Lower leg skin (tissue), 4 donors: ENCODE measurements around the gene USP20. TPM values are rescaled to one million over a fixed set of nuclear protein-coding genes. Genes with fewer than 3 reads are reported as not detected.

Source experiments
- DNase-seq, 2 donors: peaks; one replicate each; pipeline ENCODE4 v3.0.0-alpha.2; 2019; ENCODE audit warnings: low spot score in 2 of 2
- H3K4me3 ChIP-seq: fragments of 200-600 bp; sonication (generic); 2 replicates; pipeline ENCODE4 v1.5.1; 2017; ENCODE audit warnings: mild to moderate bottlenecking, low read depth; ENCODE audit not compliant: poor library complexity, severe bottlenecking
- POLR2A ChIP-seq, 2 donors: fragments of 450-650 bp; IDR thresholded peaks; one replicate each; pipeline ENCODE4 v1.6.1; 2016 to 2017; ENCODE audit warnings: antibody characterized with exemption in 2 of 2, mild to moderate bottlenecking in 1 of 2, moderate library complexity in 1 of 2
- WGBS, 2 donors: methylation state at CpG; one replicate each; pipeline ENCODE4 v1.1.5; 2018; 5-methylcytosine and 5-hydroxymethylcytosine counted together
- intact Hi-C: fragments of 100-400 bp; cut with DNase I; formaldehyde crosslinking; loops from one replicate; pipeline ENCODE4 v1.15.0; 2023; ENCODE audit warnings: low total_unique reads
- total RNA-seq, 4 donors: library from RNA; depleted of rRNA; stranded (reverse); fragments of >200 nt; gene quantifications; one replicate each; pipeline ENCODE4 v1.1.0, GENCODE V29; 2016
- TF ChIP-seq, protein P1 (sequence below), 3 donors: fragments of 450-650 bp; IDR thresholded peaks; one replicate each; pipeline ENCODE4 v1.5.1; 2016; ENCODE audit warnings: antibody characterized with exemption in 3 of 3, mild to moderate bottlenecking in 3 of 3, moderate library complexity in 2 of 3

USP20 gene
- total RNA-seq, 4 donors from 2014 or later, result 20.7 to 39.7 (median 36.1) TPM

DNA sequence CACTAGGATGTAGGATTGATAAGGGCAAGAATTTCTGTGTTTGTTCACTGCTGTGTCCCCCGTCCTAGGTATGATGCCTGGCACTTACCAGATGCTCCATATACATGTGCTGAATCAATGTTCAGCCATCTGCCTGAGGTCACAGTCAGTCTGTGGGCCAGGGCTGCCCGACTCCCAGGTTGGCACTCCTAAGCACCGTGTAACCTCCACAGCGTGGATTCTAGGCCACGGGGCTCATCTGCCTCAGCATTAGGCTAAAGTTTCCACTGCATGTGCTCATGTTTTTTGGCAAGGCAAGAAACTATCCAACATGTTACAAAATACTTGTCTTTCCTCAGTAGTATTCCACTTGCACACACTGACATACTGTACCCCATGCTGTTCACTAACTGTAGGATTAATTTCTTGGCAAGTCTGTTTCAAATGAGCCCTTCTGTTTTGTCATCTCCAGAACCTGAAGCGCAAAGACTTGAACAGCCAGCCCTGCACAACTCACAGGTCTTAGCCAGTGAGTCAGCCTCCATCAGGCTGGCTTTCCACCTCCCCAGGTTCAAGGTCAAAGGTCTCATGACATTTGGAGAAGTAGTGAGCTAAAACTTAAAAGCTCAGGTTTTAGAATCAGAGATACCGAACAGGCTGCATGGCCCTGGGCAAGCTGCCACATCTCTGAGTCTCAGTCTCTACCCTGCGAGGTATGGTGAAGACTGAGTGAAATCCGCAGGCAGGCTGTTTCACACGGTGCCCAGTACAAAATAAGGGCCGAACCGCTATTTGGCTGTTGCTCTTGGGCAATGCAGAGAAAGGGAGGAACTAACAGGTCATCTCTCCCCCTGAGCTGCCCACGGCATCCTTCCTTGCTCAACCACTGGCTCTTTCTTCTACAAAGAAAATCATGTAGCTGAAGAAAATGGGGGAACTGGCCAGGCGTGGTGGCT, 18.5 kb upstream of the USP20 start:
- 84 to 93% methylated on average over 14 of the region's 14 CpGs for WGBS, 2 donors
- no peak overlapping the region for H3K4me3 ChIP-seq
- DNase-seq, result no peak
- TF ChIP-seq, protein P1, sequence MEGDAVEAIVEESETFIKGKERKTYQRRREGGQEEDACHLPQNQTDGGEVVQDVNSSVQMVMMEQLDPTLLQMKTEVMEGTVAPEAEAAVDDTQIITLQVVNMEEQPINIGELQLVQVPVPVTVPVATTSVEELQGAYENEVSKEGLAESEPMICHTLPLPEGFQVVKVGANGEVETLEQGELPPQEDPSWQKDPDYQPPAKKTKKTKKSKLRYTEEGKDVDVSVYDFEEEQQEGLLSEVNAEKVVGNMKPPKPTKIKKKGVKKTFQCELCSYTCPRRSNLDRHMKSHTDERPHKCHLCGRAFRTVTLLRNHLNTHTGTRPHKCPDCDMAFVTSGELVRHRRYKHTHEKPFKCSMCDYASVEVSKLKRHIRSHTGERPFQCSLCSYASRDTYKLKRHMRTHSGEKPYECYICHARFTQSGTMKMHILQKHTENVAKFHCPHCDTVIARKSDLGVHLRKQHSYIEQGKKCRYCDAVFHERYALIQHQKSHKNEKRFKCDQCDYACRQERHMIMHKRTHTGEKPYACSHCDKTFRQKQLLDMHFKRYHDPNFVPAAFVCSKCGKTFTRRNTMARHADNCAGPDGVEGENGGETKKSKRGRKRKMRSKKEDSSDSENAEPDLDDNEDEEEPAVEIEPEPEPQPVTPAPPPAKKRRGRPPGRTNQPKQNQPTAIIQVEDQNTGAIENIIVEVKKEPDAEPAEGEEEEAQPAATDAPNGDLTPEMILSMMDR (IDR thresholded peaks at IDR 0.05), result no peak
- no peak for TF ChIP-seq POLR2A (IDR thresholded peaks at IDR 0.05)
- intact Hi-C loops, result no loop called here

DNA sequence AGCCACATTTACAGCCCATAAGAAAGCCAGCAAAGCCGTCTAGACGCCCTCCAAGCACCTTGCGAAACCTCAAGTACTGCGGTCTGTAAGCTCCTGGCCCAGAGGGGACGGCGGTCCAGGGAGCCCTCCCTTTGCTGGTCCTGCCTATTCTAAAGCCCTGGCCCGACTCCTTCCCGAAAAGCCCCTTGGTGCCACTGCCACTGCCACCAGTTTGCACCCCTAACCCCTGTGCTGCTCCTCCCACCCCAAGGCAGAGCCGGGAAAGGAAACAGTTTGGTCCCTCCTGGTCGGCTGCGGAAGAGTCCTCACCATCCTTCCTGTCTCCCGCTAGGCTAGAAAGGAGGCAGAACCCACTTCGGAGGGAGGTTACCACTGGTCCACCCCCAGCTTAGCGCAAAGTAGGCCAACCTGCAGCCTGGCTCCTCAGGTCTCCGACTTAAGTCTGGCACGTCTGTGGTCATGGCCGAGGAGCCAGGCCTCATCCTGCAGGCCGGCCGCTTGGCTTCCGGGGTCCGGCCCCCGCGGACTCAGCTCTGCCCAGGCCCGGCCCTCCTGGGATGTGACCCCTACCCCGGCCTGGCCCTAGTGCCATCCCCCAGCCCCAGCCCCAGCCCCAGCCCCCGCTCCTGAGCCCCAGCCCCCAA, 12.2 kb upstream of the USP20 start:
- 18 to 36% methylated on average over 14 of the region's 26 CpGs for WGBS, 2 donors
- intact Hi-C loops, result no loop called here
- H3K4me3 ChIP-seq, result peak overlapping the region; percentile 16
- no peak for TF ChIP-seq POLR2A (IDR thresholded peaks at IDR 0.05)
- TF ChIP-seq, protein P1 (IDR thresholded peaks at IDR 0.05), result no peak
- no peak for DNase-seq

GRCh38 chr9:129823542-129823934, 11.7 kb upstream of the USP20 start:
- intact Hi-C loops, result no loop called here
- WGBS, 2 donors, result 0% methylated on average over 3 to 10 of the region's 15 CpGs
- DNase-seq, result no peak
- peak overlapping the region; percentile 82 for H3K4me3 ChIP-seq
- no peak for TF ChIP-seq POLR2A (IDR thresholded peaks at IDR 0.05)
- TF ChIP-seq, protein P1 (IDR thresholded peaks at IDR 0.05), result no peak

DNA sequence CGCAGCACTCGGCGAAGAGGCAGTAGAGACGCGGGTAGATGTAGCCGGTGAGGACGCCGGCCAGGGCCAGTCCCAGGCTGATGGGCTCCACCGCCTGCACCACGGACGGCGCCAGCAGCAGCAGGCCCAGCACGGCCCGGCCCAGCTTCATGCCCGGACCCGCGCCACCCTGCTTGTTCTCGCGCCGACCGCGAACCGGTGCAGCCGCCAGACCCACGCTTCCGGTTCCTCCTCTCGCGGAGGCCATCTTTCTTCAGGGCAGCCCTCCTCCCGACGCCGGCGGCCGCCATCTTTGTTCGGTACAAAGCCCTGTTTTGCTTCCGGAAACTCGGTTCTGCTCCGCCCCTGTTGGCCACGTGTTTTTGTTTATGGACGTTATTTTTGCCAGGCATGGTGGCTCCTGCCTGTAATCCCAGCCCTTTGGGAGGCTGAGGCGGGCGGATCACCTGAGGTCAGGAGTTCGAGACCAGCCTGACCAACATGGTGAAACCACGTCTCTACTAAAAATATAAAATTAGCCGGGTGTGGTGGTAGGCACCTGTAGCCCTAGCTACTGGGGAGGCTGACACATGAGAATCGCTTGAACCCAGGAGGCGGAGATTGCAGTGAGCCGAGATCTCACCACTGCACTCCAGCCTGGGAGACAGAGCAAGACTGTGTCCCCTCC, 11.2 kb upstream of the USP20 start, which contains the start of gene TOR1A:
TOR1A (minus strand) TSS at position 202 of the 667 bp plus-strand sequence; CDS start at position 151, 51 bp downstream.
- no peak for TF ChIP-seq POLR2A (IDR thresholded peaks at IDR 0.05)
- TF ChIP-seq, protein P1 (IDR thresholded peaks at IDR 0.05), result no peak
- peak within 1 kb of the TSS; percentile 82 for H3K4me3 ChIP-seq
- WGBS, 2 donors, result 5% methylated on average over 36 to 44 of the region's 47 CpGs
- DNase-seq, result peak; percentile 96 to 99
- intact Hi-C loops, result no loop called here

DNA sequence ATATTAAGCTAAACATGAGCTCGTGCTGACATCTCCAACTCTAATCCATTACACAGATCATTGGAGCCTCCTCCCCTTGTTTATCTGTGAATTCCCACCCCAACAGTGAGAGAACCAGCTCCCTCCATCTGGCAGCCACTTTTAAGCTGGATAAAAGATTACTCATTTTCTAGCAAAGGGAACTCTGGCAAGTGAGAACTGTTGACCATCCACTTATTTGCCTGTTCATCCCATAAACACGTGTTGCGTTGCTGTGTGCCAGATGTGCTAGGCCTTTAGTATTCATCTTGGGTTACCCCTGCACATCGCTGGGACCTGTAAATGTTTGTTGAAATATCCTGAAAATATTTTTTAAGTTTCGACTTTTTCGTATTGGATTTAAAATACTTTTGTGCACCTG, 8.9 kb upstream of the USP20 start:
- TF ChIP-seq, protein P1 (IDR thresholded peaks at IDR 0.05), result no peak
- TF ChIP-seq POLR2A (IDR thresholded peaks at IDR 0.05), result no peak
- H3K4me3 ChIP-seq, result no peak overlapping the region
- intact Hi-C loops, result no loop called here
- 70 to 74% methylated on average over 6 of the region's 6 CpGs for whole genome bisulfite sequencing, 2 donors
- DNase-seq, result no peak
